Measurements from ENCODE around the gene SCRN2.

DNA sequence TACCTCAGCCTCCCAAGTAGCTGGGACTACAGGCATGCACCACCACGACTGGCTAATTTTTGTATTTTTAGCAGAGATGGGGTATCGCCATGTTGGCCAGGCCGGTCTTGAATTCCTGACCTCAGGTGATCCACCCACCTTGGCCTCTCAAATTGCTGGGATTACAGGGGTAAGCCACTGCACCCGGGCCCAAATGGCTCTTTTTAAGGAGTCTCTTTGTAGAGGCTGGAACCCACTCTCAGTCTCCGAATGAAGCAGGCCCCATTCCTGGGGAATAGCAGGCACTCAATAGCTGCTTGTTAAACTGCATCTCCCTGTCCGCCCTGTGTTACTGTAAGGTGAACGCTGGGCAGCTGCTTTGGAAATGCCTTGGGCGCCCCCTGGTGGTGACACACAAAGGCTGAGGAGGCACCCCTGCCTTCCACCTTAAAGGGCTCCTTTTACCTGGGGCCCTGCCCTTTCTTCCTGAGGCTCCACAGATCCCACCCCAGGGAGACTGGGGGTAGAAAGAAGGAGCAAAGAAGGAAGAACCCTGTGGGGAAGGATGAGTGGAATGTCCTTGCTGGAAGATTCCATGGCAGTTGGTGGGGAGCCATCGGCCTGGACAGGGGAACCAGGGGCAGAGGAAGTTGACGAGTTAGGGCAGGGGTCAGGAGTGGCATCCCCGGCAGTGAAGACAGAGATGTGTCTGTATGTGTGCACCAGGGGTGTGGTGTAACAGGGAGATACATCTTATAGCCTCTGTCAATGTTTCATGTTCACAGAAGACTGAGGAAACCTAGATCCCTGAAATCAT lies 48.9 kb upstream of the SCRN2 start:
- TF ChIP-seq POLR2AphosphoS5 (IDR thresholded peaks at IDR 0.05) = peak in 1 of 3 donors; percentile 69
- TF ChIP-seq, protein P1, sequence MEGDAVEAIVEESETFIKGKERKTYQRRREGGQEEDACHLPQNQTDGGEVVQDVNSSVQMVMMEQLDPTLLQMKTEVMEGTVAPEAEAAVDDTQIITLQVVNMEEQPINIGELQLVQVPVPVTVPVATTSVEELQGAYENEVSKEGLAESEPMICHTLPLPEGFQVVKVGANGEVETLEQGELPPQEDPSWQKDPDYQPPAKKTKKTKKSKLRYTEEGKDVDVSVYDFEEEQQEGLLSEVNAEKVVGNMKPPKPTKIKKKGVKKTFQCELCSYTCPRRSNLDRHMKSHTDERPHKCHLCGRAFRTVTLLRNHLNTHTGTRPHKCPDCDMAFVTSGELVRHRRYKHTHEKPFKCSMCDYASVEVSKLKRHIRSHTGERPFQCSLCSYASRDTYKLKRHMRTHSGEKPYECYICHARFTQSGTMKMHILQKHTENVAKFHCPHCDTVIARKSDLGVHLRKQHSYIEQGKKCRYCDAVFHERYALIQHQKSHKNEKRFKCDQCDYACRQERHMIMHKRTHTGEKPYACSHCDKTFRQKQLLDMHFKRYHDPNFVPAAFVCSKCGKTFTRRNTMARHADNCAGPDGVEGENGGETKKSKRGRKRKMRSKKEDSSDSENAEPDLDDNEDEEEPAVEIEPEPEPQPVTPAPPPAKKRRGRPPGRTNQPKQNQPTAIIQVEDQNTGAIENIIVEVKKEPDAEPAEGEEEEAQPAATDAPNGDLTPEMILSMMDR (IDR thresholded peaks at IDR 0.05) = peak; percentile 96 to 97 (median 97)
- TF ChIP-seq POLR2A (IDR thresholded peaks at IDR 0.05) = no peak

Data from breast epithelium (tissue), 3 donors.